Fibroblast of the aortic adventitia (primary cell): ENCODE data around the gene FAM13A. TPM values are rescaled to one million over a fixed set of nuclear protein-coding genes. Genes with fewer than 3 reads are reported as not detected.

Experiments used
- DNase-seq: peaks from one replicate; pipeline ENCODE4 v3.0.0-alpha.2; 2010; ENCODE audit warnings: low read depth
- H3K4me3 ChIP-seq: 2 replicates; pipeline ENCODE4 v1.5.1; 2011; ENCODE audit warnings: low read depth, mild to moderate bottlenecking, control low read depth, low read length, moderate library complexity
- total RNA-seq: library from RNA; depleted of rRNA; stranded (reverse); fragments of >200 nt; gene quantifications from 2 replicates; pipeline ENCODE4 v1.2.3, GENCODE V29; 2012; ENCODE audit warnings: low replicate concordance
- TF ChIP-seq, protein P1 (sequence below): IDR thresholded peaks from 2 replicates; pipeline ENCODE4 v1.5.1; 2011; ENCODE audit warnings: mild to moderate bottlenecking, low read length, control low read depth, inconsistent platforms; ENCODE audit not compliant: insufficient read depth

Gene FAM13A
- total RNA-seq, 1 donor: 23.5 TPM

DNA sequence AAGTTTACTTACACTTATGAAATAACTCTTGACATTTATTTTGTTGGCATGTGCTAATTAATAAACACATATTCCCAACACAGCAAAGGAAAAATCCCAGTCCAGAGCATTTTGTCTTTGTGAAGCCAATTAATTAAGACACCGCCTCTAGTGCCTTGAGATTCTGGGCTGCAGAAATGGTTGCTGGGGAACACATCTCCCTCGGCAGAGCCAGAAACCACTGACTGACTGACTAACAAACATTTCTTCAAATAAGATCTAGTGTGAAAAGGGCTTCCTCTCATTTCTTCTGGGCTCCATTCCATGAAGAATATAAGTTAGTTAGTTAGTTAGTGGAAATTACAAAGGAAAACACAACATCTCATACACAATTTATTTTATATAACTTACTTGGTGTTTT lies 331.0 kb downstream of the FAM13A start:
- no peak overlapping the region for H3K4me3 ChIP-seq
- TF ChIP-seq, protein P1, sequence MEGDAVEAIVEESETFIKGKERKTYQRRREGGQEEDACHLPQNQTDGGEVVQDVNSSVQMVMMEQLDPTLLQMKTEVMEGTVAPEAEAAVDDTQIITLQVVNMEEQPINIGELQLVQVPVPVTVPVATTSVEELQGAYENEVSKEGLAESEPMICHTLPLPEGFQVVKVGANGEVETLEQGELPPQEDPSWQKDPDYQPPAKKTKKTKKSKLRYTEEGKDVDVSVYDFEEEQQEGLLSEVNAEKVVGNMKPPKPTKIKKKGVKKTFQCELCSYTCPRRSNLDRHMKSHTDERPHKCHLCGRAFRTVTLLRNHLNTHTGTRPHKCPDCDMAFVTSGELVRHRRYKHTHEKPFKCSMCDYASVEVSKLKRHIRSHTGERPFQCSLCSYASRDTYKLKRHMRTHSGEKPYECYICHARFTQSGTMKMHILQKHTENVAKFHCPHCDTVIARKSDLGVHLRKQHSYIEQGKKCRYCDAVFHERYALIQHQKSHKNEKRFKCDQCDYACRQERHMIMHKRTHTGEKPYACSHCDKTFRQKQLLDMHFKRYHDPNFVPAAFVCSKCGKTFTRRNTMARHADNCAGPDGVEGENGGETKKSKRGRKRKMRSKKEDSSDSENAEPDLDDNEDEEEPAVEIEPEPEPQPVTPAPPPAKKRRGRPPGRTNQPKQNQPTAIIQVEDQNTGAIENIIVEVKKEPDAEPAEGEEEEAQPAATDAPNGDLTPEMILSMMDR: no peak
- no peak for DNase-seq

DNA sequence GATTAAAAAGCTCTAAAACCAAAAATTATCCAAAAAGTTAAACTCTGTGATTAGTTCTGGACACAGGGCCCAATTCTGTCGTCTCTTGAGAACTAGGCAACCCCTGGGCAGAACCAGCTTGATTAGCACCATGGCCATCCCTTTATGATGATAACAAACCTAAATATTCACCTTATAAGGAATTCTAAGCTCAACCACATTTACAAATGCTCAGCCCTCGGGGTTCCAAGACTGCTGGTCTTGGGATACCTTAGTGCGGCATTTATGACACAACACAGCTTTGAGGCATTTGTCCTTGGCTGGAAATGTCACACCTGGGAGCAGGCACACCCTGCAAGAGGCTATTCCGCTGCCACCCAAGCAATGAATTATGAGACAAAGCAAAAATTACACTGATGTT lies 331.8 kb downstream of the FAM13A start:
- TF ChIP-seq, protein P1: no peak
- no peak for DNase-seq
- no peak overlapping the region for H3K4me3 ChIP-seq

DNA sequence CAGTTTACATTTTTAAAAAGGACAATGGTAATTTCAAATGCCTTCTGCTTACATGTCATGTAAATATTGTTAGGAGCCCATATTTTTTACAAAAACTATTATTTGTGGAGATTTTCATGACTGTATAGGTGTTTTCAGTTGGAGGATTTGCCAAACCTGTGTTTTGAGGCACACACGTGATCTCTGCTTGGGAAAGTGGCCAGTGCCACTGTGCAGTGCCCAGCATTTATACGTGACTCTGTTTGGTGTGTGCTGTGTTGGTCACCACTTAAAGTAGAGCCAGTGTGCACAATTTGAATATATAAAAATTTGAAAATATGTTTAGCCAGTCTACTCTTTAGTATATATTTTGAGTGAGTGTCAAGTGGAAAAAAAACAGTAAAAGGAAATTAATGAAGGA lies 332.6 kb downstream of the FAM13A start:
- no peak for DNase-seq
- TF ChIP-seq, protein P1: no peak
- no peak overlapping the region for H3K4me3 ChIP-seq

DNA sequence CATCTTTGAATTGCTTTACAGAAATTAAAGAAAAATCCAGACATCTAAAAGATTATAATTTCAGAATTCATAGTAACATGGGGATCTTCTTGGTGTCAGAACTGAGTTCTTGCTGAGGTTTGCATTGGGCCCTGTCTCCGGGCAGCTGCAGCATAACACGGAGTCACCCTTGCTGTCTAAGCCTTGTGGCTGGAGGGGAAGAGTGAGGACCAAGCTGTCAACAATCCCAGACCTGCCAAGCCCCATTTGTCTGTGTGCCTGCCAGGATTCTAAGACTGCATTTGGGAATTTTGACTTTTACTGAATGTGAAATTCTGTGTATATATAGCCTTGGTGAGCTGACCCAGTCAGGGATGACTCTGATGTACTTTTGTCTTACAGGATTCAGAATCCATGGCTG lies 334.2 kb downstream of the FAM13A start:
- DNase-seq: no peak
- no peak overlapping the region for H3K4me3 ChIP-seq
- TF ChIP-seq, protein P1: no peak

DNA sequence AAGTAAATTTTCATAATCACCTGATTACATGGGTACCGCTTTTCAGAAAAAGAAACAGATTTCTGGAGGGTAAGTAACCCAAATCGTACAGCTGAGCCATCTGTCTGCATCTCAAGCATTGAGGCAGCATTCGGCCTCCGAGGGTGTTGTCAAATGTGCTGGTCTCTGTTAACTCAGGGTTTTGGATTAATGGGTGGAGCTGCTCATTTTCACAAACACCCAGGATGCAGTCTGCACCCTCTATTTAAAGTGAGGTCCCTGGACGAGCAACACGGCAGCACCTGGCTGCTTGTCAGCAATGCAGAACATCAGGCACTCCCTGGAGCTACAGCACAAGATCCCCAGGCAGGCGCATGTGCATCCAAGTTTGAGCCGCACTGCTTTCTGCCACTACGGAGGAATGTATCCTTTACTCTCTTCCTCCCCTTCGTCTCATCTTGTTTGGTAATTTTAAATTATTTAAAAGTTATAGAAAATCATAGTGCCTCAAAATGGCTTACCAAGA lies 334.7 kb downstream of the FAM13A start:
- TF ChIP-seq, protein P1: no peak
- DNase-seq: no peak
- H3K4me3 ChIP-seq: no peak overlapping the region

DNA sequence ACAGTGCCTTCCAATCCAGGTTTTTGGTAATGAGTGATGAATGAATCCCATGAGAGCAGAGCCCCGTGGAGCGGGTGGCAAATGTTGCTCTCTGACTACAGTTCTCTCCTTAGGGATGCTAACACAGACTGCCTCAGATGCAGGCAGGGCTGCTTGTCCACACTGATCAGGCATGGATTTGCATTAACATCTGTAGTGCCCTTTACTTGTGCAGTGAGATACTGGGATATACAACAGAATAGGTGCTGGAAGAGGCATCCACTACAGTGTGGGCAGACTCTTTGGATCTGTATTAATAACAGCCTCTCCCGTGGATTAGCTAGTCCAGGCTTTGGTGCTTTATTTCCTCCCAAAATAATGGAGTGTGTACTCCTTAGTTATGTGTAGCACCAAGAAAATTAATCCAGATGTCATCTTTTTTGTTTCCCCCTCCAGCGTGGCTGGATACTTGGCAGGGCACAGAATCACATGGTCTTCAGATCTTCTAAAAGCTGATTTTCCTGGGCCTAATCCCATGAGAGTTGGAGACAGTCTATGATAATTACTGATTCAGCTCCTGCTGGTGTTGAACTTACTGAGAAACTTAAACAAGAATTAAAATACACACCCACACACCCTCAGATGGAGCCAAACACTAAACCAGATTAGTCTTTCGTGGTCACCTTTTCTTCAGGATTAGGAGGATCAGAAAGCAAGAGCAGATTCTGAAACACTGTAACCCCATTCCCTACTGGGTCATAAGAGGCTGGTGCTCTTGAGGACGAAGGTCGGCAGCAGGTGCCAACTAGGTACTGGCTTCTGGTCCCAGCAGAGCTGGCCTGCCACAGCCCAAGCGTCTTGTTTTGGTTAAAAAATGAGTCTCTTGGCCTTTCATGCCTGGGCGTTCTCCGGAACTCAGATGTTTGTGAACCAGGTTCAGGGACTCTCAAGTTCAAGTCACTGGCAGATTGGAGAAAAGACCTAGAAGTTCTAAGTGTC lies 336.2 kb downstream of the FAM13A start:
- no peak overlapping the region for H3K4me3 ChIP-seq
- DNase-seq: peak; percentile 54
- TF ChIP-seq, protein P1: no peak
